ENCODE results near the gene CALN1. TPM values are rescaled to one million over a fixed set of nuclear protein-coding genes. Genes with fewer than 3 reads are reported as not detected.

CALN1 gene
- total and polyA plus RNA-seq, 2 of the 8 experiments (the other 6 are each of a cell fraction or from before 2014, with no cell fraction given) = 6.4 to 15.2 TPM

- no peak overlapping the region for H4K5ac ChIP-seq (ENCODE audit: insufficient read length, low read depth, low read length)
- 84% methylated on average over 7 of the region's 7 CpGs; no CpG with 5 or more reads in 1 of the 2 experiments for WGBS, 2 experiments (ENCODE audit: extremely low coverage in 1 of 2, insufficient coverage in 1 of 2, insufficient read length in 1 of 2, insufficient replicate concordance in 2 of 2, low coverage in 1 of 2, low lambda C conversion rate in 2 of 2, missing lambda C conversion rate in 1 of 2)
- TF ChIP-seq EZH2 (IDR thresholded peaks at IDR 0.05; ENCODE audit: low read depth, low read length, severe bottlenecking) = no peak
Observed at GRCh38 chr7:72438491-72438890, 26.4 kb upstream of the CALN1 start.

More at GRCh38 chr7:72438491-72438890, 26.4 kb upstream of the CALN1 start:
- Histone ChIP-seq H3K27ac (ENCODE audit: low read depth, low read length) (no peak overlapping the region), H2AK5ac (ENCODE audit: low read depth, low read length) (no peak overlapping the region), H3K23ac (ENCODE audit: insufficient read length) (no peak overlapping the region), H2BK12ac (ENCODE audit: low read depth, low read length) (no peak overlapping the region), H3K79me1 (ENCODE audit: low read depth, low read length) (no peaks in the 10 kb centered on the region), H3K23me2 (ENCODE audit: low read depth, low read length) (no peaks in the 10 kb centered on the region; the same call in 1 of the 2 replicates), H3K4me2 (ENCODE audit: insufficient read depth in 1 of 2, low read depth in 2 of 2, low read length in 2 of 2) (no peak overlapping the region), H4K8ac (ENCODE audit: extremely low read depth, insufficient read depth, low read length) (no peak overlapping the region), H4K20me1 (replicated peaks in 1 of 2; ENCODE audit: control insufficient read depth in 1 of 2, insufficient read depth in 2 of 2, low read length in 2 of 2) (no peaks in the 10 kb centered on the region), H3K9me3 (ENCODE audit: insufficient read depth in 2 of 2, low read depth in 1 of 2, low read length in 1 of 2) (no peaks in the 10 kb centered on the region), H4K91ac (replicated peaks; ENCODE audit: insufficient read length, low read length) (no peak overlapping the region), H3K4me1 (replicated peaks in 1 of 4; ENCODE audit: control insufficient read depth in 3 of 4, insufficient read depth in 4 of 4, low read length in 3 of 4) (no peaks in the 10 kb centered on the region), H3K4me3 (ENCODE audit: extremely low read depth in 1 of 4, insufficient read depth in 2 of 4, low read depth in 3 of 4, low read length in 4 of 4) (no peak overlapping the region), H3K36me3 (ENCODE audit: control insufficient read depth in 2 of 4, insufficient read depth in 4 of 4, low read length in 3 of 4) (no peaks in the 10 kb centered on the region), H2AFZ (ENCODE audit: low read length) (no peak overlapping the region), H3K14ac (ENCODE audit: insufficient read length) (no peak overlapping the region), H3K18ac (ENCODE audit: extremely low read depth, low read length) (no peak overlapping the region), H3K27me3 (replicated peaks in 1 of 4; ENCODE audit: control insufficient read depth in 3 of 4, extremely low read depth in 1 of 4, insufficient read depth in 3 of 4, low read length in 3 of 4) (peaks cover 0 to 3% (median 0%) of the 10 kb centered on the region in 4 experiments; a peak in 1 of 7 replicates), H3K56ac (replicated peaks; ENCODE audit: insufficient read length, low read depth, low read length) (no peak overlapping the region), H2BK20ac (ENCODE audit: low read length) (no peak overlapping the region), H2BK5ac (ENCODE audit: low read depth, low read length) (no peak overlapping the region), H3K4ac (replicated peaks; ENCODE audit: insufficient read length, low read depth, low read length) (no peak overlapping the region), H2BK15ac (ENCODE audit: low read length) (no peak overlapping the region), H2BK120ac (replicated peaks; ENCODE audit: low read depth, low read length) (no peak overlapping the region), H3K79me2 (ENCODE audit: control insufficient read depth in 1 of 2, insufficient read depth in 2 of 2, low read length in 2 of 2) (no peaks in the 10 kb centered on the region), H3K9ac (replicated peaks in 1 of 4; ENCODE audit: extremely low read depth in 1 of 4, low read depth in 3 of 4, low read length in 3 of 4) (no peak overlapping the region)
- DNase-seq (ENCODE audit: low read depth in 1 of 2, low spot score in 2 of 2) (no peak), FAIRE-seq (no peak)
- POLR2A ChIA-PET (ENCODE audit: partially characterized antibody) = interaction anchor here (0.7 kb wide), 1 partner anchor 33 kb away, joined by 3 read pairs; no protein-coding TSS in a partner anchor
- CTCF ChIA-PET (ENCODE audit: partially characterized antibody) = interaction anchor here (0.6 kb wide), 1 partner anchor 33 kb away, joined by 3 read pairs; no protein-coding TSS in a partner anchor

Measured in H1 (cell line).